T47D (cell line): ENCODE results near the gene ZNF516.

ENCODE experiments used
- DNase-seq, 2 experiments: peaks; one replicate each; pipeline versions ENCODE4 v3.0.0 to v3.0.0-alpha.2; 2011 to 2012; ENCODE audit warnings: low read depth in 1 of 2, low spot score in 1 of 2
- JUND ChIP-seq: IDR thresholded peaks from 2 replicates; pipeline ENCODE4 v1.6.1; 2012; ENCODE audit warnings: low read depth
- in situ Hi-C: cut with HindIII; loops from 2 replicates; pipeline ENCODE4 v1.10.0; 2016; ENCODE audit warnings: low sequenced_read_pairs, low pct_unique_long_range_greater_than_20kb

ZNF516 gene

DNA sequence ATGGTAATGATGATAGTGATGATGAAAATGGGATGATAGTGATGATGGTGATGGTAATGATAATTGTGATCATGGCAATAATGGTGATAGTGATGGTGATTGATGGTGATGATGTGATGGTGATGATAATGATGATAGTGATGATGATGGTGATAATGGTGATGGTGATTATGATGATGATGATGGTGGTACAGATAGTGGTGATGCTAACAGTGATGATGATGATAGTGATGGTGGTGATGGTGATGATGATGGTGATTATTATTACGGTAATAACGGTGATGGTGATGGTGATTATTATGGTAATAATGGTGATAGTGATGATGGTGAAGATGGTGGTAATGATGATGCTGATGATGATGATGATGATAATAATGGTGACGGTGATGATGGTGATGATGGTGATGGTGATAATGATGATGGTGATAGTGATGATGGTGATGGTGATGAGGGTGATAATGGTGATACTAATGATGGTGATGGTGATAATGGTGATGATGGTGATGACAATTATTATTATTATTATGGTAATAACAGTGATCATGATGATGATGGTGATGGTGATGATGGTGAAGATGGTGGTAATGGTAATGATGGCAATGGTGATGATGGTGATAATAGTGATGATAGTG lies 151.0 kb downstream of the ZNF516 start:
- in situ Hi-C loops, result no loop called here
- TF ChIP-seq JUND, result no peak
- no peak for DNase-seq

DNA sequence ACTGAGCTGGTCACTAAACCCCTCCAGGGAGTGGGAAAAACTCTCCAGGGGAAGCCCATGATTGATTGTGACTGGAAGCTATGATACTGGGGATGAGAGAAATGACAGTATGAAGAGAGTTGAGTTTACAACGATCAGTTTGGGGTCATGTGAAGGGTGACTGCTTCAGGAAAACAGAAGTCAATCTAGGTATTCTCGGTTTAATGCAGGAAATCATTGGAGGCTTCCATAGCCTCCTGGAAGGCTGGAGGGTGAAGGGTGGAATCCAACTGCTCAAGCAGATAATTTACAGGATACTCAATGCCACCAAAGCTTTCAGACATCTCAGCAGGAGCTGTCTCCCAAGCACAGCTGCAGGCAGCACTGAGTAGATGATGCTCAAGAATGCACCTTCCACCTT lies 154.6 kb downstream of the ZNF516 start:
- TF ChIP-seq JUND, result no peak
- DNase-seq, result no peak
- in situ Hi-C loops, result no loop called here

DNA sequence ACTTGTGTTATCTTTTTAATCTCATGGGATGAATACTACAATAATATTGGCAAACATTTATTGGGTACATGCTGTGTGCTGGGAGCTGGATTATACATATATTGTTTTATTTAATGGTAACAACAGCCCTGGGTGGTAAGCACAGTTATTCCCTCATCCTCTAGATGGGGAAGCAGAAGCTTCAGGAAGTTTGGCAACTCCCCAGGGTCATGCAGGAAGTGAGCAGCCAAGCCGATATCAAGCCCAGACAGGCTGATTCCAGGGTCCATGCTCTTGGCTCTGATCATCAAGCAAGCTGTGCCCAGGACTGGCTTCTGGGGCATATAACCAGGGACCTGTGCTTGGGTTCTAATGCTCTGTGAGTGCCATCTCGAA lies 155.8 kb downstream of the ZNF516 start:
- no peak for TF ChIP-seq JUND
- in situ Hi-C loops, result no loop called here
- DNase-seq, result no peak

DNA sequence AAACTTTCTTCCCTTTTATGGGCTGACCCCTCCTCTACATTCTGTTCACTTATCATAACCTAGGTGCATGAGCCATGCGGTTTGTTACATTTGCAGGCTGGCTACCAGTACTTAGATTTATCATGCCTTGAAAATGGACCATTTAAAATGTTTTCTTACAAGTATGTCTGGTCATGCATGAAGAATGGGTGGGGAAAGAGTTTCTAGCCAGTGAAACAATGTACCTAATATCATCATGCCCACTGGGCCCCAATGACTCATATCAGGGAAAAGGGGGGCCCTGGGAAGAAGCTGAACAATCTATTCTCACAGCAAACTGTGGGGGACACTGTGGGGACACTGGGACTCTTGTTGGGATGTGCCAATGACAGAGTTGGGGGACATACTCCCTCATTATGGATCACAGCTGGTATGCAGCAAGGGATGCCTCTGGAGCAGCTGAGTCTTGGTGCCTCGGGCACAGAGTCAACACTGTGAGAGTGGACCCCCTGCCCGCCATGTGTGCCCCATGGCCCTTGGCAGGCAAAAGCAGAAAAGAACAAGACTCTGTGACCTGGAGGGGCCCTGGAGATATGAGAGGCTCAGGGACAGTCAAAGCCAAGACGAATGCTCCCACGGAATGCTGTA lies 156.3 kb downstream of the ZNF516 start:
- no peak for DNase-seq
- TF ChIP-seq JUND, result no peak
- in situ Hi-C loops, result no loop called here

DNA sequence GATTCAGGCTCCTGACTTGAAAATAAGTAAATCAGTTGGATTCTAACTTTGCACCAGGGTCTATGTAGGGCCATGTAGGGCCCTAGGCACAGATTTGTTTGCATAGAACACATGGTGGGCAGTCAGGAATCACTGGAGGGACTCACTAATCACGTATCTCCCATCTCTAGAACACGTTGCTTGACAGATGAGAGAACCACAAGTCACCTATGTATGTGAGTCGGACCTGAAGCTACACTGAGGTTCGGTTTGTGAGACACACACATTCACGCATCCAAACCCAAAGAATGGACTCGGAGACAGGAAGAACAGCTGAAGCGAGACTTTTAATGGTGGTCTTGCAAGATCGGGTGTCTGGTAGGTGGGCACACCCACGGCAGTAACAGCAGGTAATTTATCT lies 157.0 kb downstream of the ZNF516 start:
- in situ Hi-C loops, result no loop called here
- DNase-seq, result no peak
- TF ChIP-seq JUND, result no peak

DNA sequence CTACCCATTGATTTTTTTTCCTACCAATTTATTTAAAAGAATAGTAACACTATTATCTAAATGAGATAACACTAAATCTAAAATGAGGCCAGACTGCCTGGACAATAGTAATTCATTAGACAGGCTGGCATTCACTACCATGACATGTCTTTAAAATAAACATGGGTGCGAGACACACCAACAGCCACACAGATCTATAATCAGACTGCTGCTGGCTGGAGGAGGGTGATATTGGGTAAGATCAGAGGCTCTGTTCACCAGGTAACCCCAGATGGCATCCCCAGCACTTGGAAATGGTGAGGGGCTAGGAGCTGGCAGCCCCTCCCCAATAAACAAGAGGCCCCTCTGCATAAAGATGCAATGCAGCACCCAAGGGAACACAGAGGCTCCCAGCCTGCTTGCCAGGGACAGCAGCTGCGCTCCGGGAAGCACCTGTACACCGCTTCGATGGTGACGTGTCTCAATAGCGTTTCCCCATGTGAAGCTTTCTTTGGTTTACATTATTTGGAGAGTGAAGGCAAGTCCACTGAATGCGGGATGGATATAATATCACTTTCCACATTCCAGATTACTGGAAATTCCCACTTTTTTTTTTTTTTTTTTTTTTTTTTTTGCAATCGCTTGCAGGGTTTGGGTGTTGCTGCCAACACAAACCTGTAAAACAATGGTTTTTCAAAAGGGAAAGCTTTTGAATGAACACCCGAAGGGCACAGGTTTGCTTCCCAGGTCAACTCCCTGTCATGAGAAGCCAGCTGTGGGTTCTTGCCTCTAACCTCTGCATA lies 159.0 kb downstream of the ZNF516 start:
- DNase-seq, result no peak
- in situ Hi-C loops, result no loop called here
- no peak for TF ChIP-seq JUND

DNA sequence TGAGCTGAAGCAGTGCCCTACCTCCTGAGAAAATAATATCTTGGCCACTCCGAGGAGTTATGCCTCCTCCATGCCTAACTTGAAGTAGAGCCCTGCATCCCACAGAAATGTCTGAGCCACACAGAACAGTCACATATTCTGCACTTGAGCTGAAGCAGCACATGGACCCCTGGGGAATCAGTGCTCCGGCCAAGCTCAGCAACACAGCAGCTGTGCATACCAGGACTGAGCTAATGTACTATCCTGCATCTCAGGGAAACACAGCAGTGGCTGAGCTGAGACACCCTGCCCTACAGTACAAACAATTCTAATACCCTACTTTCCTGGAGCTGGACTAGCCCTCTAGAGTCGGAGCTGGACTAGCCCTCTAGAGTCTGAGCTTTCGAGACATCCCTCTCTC lies 166.9 kb downstream of the ZNF516 start:
- DNase-seq, result no peak
- in situ Hi-C loops, result no loop called here
- TF ChIP-seq JUND, result no peak

DNA sequence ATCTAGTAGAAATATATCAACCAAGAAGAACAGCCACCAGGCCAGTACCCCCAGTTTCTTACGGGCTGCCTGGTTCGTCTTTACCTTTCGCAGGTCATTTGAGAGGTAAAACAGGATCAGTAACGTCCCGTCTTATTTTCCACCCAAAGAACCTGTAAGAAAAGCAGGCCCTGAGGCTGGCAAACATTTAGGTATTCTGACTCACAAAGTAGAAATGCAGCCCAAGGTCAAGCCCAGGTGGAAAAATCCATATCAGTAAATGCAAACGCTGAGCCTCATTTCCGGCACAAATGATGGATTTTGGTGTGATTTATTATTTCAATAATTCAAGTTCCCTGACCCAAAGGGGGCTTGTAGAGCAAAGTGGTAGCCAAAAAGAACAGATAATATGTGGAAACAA lies 171.2 kb downstream of the ZNF516 start:
- in situ Hi-C loops, result no loop called here
- no peak for TF ChIP-seq JUND
- DNase-seq, result no peak

DNA sequence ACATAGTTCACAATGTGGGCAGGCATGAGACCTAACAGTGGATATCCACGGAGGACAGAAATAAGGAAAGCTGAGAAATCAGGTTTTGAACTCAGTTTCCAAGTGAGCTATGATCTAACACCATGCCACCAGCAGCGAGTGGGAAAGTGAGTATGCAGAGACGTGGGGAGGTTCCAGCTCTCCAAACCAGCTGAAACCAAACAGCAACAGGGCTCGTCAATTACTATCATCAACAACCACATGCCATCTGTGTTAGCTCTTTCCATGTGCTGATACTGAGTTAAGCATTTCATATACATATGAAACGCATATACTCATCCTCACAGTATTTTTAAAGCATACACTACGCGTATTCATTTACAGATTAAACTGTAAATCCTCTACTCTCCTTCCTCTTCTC lies 172.4 kb downstream of the ZNF516 start:
- TF ChIP-seq JUND, result no peak
- in situ Hi-C loops, result no loop called here
- no peak for DNase-seq

DNA sequence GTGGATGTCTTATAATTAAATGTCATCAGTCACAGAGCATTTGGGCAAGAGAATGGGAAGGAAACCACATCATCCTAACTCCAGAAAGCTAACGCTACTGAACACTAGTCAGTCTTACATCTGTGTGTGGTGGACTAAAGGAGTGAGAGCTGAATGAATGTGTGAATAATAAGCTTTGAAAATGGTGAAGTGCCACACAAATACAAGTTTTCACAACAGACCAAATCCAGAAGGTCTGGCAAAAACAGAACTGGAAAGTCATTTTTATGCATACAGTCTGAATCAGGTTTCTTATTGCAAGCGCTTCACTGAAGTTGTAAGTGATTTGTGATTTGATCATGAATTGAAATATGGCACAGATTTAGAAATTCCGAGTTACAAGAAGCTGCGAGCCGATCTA lies 175.7 kb downstream of the ZNF516 start:
- no peak for TF ChIP-seq JUND
- in situ Hi-C loops, result no loop called here
- DNase-seq, result no peak

DNA sequence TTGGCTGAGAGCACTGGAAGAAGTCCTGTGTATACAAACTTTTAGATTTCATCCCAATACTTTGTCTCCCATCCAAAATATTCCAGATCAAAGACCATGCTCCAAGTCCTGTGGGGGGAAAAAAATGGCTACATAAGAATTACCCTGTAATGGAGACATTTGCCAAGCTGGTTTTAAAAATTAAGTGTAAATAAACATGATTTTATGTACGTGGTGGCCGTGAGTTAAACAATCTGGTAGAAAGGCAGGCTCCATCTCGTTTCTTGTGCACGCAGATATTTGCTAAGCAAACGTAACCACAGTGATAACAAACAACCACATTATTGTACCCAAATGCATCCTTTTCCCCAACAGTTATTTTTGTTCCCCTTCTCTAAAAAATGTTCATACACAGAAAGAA lies 176.4 kb downstream of the ZNF516 start:
- no peak for DNase-seq
- TF ChIP-seq JUND, result no peak
- in situ Hi-C loops, result no loop called here

DNA sequence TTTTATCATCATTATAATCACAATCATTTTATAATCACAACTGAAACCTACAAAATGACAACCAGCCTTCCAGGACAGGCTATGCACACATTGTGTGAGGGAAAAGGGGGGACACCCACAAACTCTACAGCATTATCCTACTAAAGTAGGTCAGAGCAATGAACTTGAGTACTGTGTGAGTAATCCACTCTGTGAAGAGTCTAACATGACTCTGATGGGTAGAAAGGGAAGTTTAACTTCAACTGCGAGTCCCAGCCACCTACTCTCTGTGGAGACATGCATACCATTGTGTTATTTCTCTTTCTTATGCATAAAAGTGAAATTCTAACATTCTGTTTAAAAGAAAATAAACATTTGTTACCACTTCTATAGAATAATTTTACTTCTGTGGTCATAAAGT lies 177.9 kb downstream of the ZNF516 start:
- no peak for TF ChIP-seq JUND
- in situ Hi-C loops, result no loop called here
- DNase-seq, result no peak

DNA sequence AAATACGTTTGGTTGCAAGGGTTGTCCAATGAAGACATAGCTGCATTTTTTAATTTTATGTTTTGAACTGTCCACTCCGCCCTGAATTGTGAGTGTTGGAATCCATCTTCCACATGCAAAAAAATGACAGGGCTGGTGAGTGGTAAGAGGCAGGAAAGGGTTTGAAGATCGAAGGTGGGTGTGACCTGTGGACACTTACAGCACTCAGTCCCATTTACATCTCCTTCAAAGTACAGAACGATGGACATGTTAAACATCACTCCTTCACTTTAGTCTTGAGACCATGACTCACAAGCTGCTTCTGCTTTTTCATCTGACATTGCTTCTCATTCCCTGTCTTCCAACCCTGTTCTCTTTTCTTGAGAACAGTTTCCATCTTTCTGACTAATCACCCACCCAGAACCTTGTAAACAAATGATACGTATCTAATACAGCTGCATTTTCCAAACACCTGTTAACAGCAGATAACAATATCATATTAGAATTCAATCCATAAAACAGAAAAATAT lies 179.3 kb downstream of the ZNF516 start:
- TF ChIP-seq JUND, result no peak
- DNase-seq, result no peak
- in situ Hi-C loops, result no loop called here
